Measurements from ENCODE around the gene USP9X.

GRCh38 chrX:41192880-41193279 lies 107.6 kb downstream of the USP9X start:
- TF ChIP-seq TAF1 (IDR thresholded peaks at IDR 0.05; ENCODE audit: borderline replicate concordance, low read depth, low read length) (no peak), POLR2A (IDR thresholded peaks at IDR 0.05; ENCODE audit: low read depth, low read length) (no peak)

Measured in GM12892 (cell line).